ENCODE data around the gene SMG6. TPM values are rescaled to one million over a fixed set of nuclear protein-coding genes. Genes with fewer than 3 reads are reported as not detected.

SMG6 gene
- total and polyA plus RNA-seq, 2 of the 4 experiments (the other 2 are of a cell fraction) = 16.3 to 30.3 TPM

DNA sequence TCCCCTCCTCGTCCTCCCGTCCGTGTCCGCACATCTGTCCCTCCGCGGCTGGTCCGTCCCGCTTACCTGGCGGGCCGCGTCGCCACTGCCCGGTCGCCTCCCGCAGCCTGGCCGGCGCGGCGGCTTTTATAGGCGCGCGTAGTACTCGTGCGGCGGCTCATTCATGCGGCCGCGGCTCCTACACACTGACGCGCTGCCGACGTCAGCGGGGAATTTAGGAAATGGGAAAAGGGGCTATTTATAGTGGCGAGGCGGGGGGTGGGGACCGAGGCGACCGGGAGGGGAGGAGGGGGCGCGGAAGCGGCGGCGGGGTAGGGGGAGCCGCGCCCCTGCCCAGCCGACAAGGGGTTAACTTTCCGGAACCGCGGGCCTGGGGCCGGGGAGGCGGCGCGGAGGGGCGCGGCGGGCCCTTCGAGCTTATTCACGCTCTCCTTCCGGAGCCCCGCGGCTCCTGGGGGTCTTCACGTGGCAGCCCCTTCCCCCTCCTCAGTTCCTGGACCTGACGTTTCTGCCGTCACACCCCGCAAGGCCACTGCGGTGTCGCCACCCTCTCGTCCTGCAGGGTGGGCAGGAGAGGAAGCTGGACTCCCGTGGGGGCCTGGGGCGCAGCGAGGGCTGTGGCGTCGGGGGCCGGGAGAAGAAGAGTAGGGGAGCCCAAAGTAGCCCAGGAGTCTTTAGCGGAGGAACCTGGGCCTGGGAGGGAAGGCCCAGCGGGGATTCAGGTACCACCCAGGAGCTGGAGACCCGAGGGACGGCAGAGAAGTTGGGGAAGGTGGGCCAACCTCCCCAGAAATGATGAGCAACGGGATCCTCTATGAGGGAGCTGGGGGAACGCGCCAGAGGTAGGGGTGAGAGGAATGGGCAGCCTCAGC lies 252.3 kb downstream of the SMG6 start (continued):
- TF ChIP-seq, protein P1, sequence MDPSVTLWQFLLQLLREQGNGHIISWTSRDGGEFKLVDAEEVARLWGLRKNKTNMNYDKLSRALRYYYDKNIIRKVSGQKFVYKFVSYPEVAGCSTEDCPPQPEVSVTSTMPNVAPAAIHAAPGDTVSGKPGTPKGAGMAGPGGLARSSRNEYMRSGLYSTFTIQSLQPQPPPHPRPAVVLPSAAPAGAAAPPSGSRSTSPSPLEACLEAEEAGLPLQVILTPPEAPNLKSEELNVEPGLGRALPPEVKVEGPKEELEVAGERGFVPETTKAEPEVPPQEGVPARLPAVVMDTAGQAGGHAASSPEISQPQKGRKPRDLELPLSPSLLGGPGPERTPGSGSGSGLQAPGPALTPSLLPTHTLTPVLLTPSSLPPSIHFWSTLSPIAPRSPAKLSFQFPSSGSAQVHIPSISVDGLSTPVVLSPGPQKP (IDR thresholded peaks at IDR 0.05; ENCODE audit: borderline replicate concordance, low read depth, low read length) = no peak
